GM06990 (cell line): Measurements from ENCODE around the gene DIAPH3.
"Not testable (repeated sequence)": the region's sequence is repeated elsewhere in the genome, so short reads cannot be mapped to it uniquely, and the experiment has no call there.

Experiments used
- DNase-seq: peaks from one replicate; pipeline ENCODE4 v3.0.0-alpha.2; 2011; ENCODE audit not compliant: insufficient read length; ENCODE audit errors: extremely low read depth
- H3K27me3 ChIP-seq: replicated peaks from 2 replicates; pipeline ENCODE4 v1.6.0; 2011; ENCODE audit warnings: low read length; ENCODE audit not compliant: control insufficient read depth, insufficient read depth
- H3K36me3 ChIP-seq: 2 replicates; pipeline ENCODE4 v1.5.1; 2011; ENCODE audit warnings: low read length; ENCODE audit not compliant: control insufficient read depth, insufficient read depth
- H3K4me3 ChIP-seq: replicated peaks from 2 replicates; pipeline ENCODE4 v1.5.1; 2011; ENCODE audit warnings: low read depth, mild to moderate bottlenecking, control low read depth, low read length
- CTCF ChIP-seq: IDR thresholded peaks from 2 replicates; pipeline ENCODE4 v1.5.1; 2011; ENCODE audit warnings: low read length, control low read depth, mild to moderate bottlenecking, inconsistent platforms; ENCODE audit not compliant: insufficient read depth, poor library complexity, severe bottlenecking

DIAPH3 gene

GRCh38 chr13:60201286-60201685 is 37.6 kb upstream of the DIAPH3 start:
- no peak for DNase-seq
- no peak for TF ChIP-seq CTCF

GRCh38 chr13:60195893-60196292 is 32.2 kb upstream of the DIAPH3 start:
- H3K36me3 ChIP-seq, H3K27me3 ChIP-seq, DNase-seq, H3K4me3 ChIP-seq: not testable (repeated sequence)

More at GRCh38 chr13:60201286-60201685, 37.6 kb upstream of the DIAPH3 start:
- Histone ChIP-seq H3K36me3 (no peaks in the 10 kb centered on the region), H3K4me3 (no peak overlapping the region), H3K27me3 (no peaks in the 10 kb centered on the region)

GRCh38 chr13:60182907-60183306 is 19.2 kb upstream of the DIAPH3 start:
- H3K4me3 ChIP-seq: no peak overlapping the region
- H3K27me3 ChIP-seq: no peaks in the 10 kb centered on the region
- H3K36me3 ChIP-seq: no peaks in the 10 kb centered on the region
- no peak for TF ChIP-seq CTCF
- DNase-seq: no peak

GRCh38 chr13:60178327-60178726 is 14.6 kb upstream of the DIAPH3 start:
- no peaks in the 10 kb centered on the region for H3K27me3 ChIP-seq
- no peak for TF ChIP-seq CTCF
- no peaks in the 10 kb centered on the region for H3K36me3 ChIP-seq
- H3K4me3 ChIP-seq: no peak overlapping the region
- no peak for DNase-seq

- Histone ChIP-seq H3K36me3 (no peaks in the 10 kb centered on the region), H3K4me3 (no peak overlapping the region), H3K27me3 (no peaks in the 10 kb centered on the region)
- no peak for TF ChIP-seq CTCF
- no peak for DNase-seq
Observed at GRCh38 chr13:60175571-60175970, 11.8 kb upstream of the DIAPH3 start.

DNA sequence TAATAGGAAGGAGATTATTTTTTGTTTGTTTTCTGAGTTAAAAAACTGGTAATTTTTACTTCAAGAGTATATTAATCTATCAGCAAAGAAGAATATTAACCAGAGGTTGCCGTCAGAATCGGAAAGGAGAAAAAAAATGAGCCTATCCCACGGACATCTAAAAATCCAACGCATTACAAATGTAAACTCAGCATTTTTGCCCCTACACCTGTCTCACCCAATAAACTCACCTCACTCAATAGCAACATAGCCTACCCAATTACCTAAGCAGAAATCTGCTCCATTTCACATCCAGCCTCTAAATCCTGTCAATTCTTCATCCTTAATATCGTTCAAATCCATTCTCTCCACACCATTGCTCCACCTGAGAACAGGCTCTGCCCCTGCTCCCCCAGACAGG is 10.4 kb upstream of the DIAPH3 start:
- H3K4me3 ChIP-seq: no peak overlapping the region
- no peak for DNase-seq
- no peak for TF ChIP-seq CTCF
- H3K27me3 ChIP-seq: no peaks in the 10 kb centered on the region
- H3K36me3 ChIP-seq: no peaks in the 10 kb centered on the region
